Measurements from ENCODE around the gene PEX14. TPM values are rescaled to one million over a fixed set of nuclear protein-coding genes. Genes with fewer than 3 reads are reported as not detected.

The PEX14 gene
- total and polyA plus RNA-seq, 2 experiments from 2014 or later: 17.6 to 19.6 TPM

GRCh38 chr1:10575616-10576015 is 100.9 kb downstream of the PEX14 start:
- Histone ChIP-seq H3K9me2 (ENCODE audit: insufficient read depth) (no peaks in the 10 kb centered on the region), H3K27ac (ENCODE audit: low read depth) (no peak overlapping the region), H3K27me3 (ENCODE audit: insufficient read depth) (no peaks in the 10 kb centered on the region), H3K36me3 (ENCODE audit: insufficient read depth) (no peaks in the 10 kb centered on the region), H3K79me2 (replicated peaks; ENCODE audit: insufficient read depth) (no peaks in the 10 kb centered on the region; the same call in 1 of the 2 replicates), H3F3A (replicated peaks; ENCODE audit: low read depth) (no peaks in the 10 kb centered on the region), H4K20me1 (replicated peaks; ENCODE audit: insufficient read depth) (no peaks in the 10 kb centered on the region), H3K4me2 (no peak overlapping the region), H2AFZ (no peak overlapping the region), H3K4me1 (ENCODE audit: insufficient read depth) (peaks cover 22% of the 10 kb centered on the region), H3K4me3 (no peak overlapping the region)
- Mint-ChIP-seq H3K27me3 (ENCODE audit: insufficient read depth, low read depth, poor library complexity) (peaks cover 8% of the 10 kb centered on the region), H3K4me3 (no peak overlapping the region), H3K27ac (no peak overlapping the region), H3K36me3 (ENCODE audit: low read depth) (no peaks in the 10 kb centered on the region), H3K4me1 (peaks cover 22% of the 10 kb centered on the region), H3K9me3 (no peaks in the 10 kb centered on the region)
- ATAC-seq (no peak), DNase-seq (ENCODE audit: low spot score) (no peak)
- TF ChIP-seq STAT1 (IDR thresholded peaks at IDR 0.05; ENCODE audit: unreplicated experiment) (no peak), EZH2phosphoT487 (IDR thresholded peaks at IDR 0.05; ENCODE audit: unreplicated experiment) (no peak), ZNF462 (CRISPR knock-in tag; IDR thresholded peaks at IDR 0.05) (no peak), JUNB (IDR thresholded peaks at IDR 0.05; ENCODE audit: unreplicated experiment) (no peak), ETS1 (IDR thresholded peaks at IDR 0.05) (no peak), REST (IDR thresholded peaks at IDR 0.05; ENCODE audit: unreplicated experiment) (no peak)

Data from GM23338 (cell line).